ENCODE measurements around the gene HTT. TPM values are rescaled to one million over a fixed set of nuclear protein-coding genes. Genes with fewer than 3 reads are reported as not detected.

Gene HTT
- total and polyA plus RNA-seq, 10 of the 15 experiments (the other 5 are each of a cell fraction or from before 2014, with no cell fraction given): 3.3 to 113 (median 43.3) TPM

GRCh38 chr4:3046162-3046561 lies 28.3 kb upstream of the HTT start (continued):
- TF ChIP-seq IKZF2 (IDR thresholded peaks at IDR 0.05) (no peak), PAX5 (IDR thresholded peaks at IDR 0.05; ENCODE audit: borderline replicate concordance, low read depth, low read length) (no peak), BHLHE40 (IDR thresholded peaks at IDR 0.05; ENCODE audit: borderline replicate concordance in 1 of 2, low read depth in 2 of 2, low read length in 1 of 2) (no peak; a peak in 1 of 4 replicates), NRF1 (conservative IDR thresholded peaks at IDR 0.05; ENCODE audit: low read depth, low read length) (no peak), TCF3 (IDR thresholded peaks at IDR 0.05; ENCODE audit: borderline replicate concordance, insufficient read depth, low read depth, low read length) (peak; percentile 64; the same call in 1 of the 2 replicates), FOXK2 (IDR thresholded peaks at IDR 0.05) (no peak), TAF1 (IDR thresholded peaks at IDR 0.05; ENCODE audit: borderline replicate concordance, low read depth, low read length) (0 out of 2 replicates have a peak, but pooled peaks have one; percentile 5), CREM (IDR thresholded peaks at IDR 0.05; ENCODE audit: low read depth) (peak; percentile 34; the same call in 1 of the 2 replicates), RUNX3 (IDR thresholded peaks at IDR 0.05; ENCODE audit: low read length) (no peak), SREBF2 (IDR thresholded peaks at IDR 0.05; ENCODE audit: low read length) (no peak), NFYB (IDR thresholded peaks at IDR 0.05; ENCODE audit: insufficient read depth, low read depth, low read length) (peak; percentile 69), ZBED1 (IDR thresholded peaks at IDR 0.05; ENCODE audit: borderline replicate concordance) (no peak), RAD21 (IDR thresholded peaks at IDR 0.05; ENCODE audit: insufficient read depth, low read depth, low read length) (no peak), CHD1 (IDR thresholded peaks at IDR 0.05; ENCODE audit: low read depth, low read length) (no peak), YY1 (IDR thresholded peaks at IDR 0.05; ENCODE audit: low read depth, low read length) (no peak), IRF4 (IDR thresholded peaks at IDR 0.05; ENCODE audit: low read depth, low read length) (peak; percentile 63; the same call in 1 of the 2 replicates), RELA (IDR thresholded peaks at IDR 0.05; ENCODE audit: borderline replicate concordance, partially characterized antibody) (no peak), KAT2A (conservative IDR thresholded peaks at IDR 0.05; ENCODE audit: control insufficient read depth, low read depth, low read length) (no peak), NR2C1 (IDR thresholded peaks at IDR 0.05) (no peak), PML (IDR thresholded peaks at IDR 0.05; ENCODE audit: low read length) (no peak), ZBTB40 (IDR thresholded peaks at IDR 0.05; ENCODE audit: borderline replicate concordance) (no peak), EZH2 (IDR thresholded peaks at IDR 0.05; ENCODE audit: borderline replicate concordance, control insufficient read depth, low read depth, low read length) (no peak), ZZZ3 (IDR thresholded peaks at IDR 0.05; ENCODE audit: control insufficient read depth, insufficient read length, low read depth) (no peak)
- TF ChIP-seq, protein P1, sequence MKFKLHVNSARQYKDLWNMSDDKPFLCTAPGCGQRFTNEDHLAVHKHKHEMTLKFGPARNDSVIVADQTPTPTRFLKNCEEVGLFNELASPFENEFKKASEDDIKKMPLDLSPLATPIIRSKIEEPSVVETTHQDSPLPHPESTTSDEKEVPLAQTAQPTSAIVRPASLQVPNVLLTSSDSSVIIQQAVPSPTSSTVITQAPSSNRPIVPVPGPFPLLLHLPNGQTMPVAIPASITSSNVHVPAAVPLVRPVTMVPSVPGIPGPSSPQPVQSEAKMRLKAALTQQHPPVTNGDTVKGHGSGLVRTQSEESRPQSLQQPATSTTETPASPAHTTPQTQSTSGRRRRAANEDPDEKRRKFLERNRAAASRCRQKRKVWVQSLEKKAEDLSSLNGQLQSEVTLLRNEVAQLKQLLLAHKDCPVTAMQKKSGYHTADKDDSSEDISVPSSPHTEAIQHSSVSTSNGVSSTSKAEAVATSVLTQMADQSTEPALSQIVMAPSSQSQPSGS (IDR thresholded peaks at IDR 0.05; ENCODE audit: low read length): no peak
- TF ChIP-seq, protein P2, sequence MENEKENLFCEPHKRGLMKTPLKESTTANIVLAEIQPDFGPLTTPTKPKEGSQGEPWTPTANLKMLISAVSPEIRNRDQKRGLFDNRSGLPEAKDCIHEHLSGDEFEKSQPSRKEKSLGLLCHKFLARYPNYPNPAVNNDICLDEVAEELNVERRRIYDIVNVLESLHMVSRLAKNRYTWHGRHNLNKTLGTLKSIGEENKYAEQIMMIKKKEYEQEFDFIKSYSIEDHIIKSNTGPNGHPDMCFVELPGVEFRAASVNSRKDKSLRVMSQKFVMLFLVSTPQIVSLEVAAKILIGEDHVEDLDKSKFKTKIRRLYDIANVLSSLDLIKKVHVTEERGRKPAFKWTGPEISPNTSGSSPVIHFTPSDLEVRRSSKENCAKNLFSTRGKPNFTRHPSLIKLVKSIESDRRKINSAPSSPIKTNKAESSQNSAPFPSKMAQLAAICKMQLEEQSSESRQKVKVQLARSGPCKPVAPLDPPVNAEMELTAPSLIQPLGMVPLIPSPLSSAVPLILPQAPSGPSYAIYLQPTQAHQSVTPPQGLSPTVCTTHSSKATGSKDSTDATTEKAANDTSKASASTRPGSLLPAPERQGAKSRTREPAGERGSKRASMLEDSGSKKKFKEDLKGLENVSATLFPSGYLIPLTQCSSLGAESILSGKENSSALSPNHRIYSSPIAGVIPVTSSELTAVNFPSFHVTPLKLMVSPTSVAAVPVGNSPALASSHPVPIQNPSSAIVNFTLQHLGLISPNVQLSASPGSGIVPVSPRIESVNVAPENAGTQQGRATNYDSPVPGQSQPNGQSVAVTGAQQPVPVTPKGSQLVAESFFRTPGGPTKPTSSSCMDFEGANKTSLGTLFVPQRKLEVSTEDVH (IDR thresholded peaks at IDR 0.05; ENCODE audit: low read depth, partially characterized antibody): no peak

Measured in GM12878 (cell line).